CD4-positive, alpha-beta T cell (primary cell): ENCODE measurements around the gene BRD1. TPM values are rescaled to one million over a fixed set of nuclear protein-coding genes. Genes with fewer than 3 reads are reported as not detected.

Experiments used
- ATAC-seq: fragments of 200-7000 bp; cut with Tn5 transposase; one replicate; pipeline ENCODE4 v1.10.0; 2022; ENCODE audit warnings: mild to moderate bottlenecking; ENCODE audit not compliant: poor library complexity
- CTCF ChIA-PET: fragments of 350-600 bp; sonication (Branson Sonifier 250); formaldehyde crosslinking; loops from one replicate; lab custom pipeline; 2021; ENCODE audit warnings: antibody characterized with exemption, inconsistent platforms; lab: Charles Lee
- POLR2A ChIA-PET: fragments of 350-600 bp; sonication (Branson Sonifier 250); formaldehyde crosslinking; loops from one replicate; lab custom pipeline; 2021; ENCODE audit warnings: antibody characterized with exemption, inconsistent platforms; lab: Charles Lee
- DNase-seq, 14 experiments: peaks; one replicate each; pipeline ENCODE4 v3.0.0-alpha.2; 2013 to 2020; ENCODE audit warnings: mixed read lengths in 2 of 14
- H3K27ac ChIP-seq, 2 donors: one replicate each; pipeline versions ENCODE4 v1.5.1 to v1.7.0; 2013; ENCODE audit warnings: low read length in 2 of 2, low read depth in 1 of 2, mild to moderate bottlenecking in 1 of 2
- H3K27me3 ChIP-seq, 2 experiments: 1 replicate in 1 of 2; 2 replicates in 1 of 2; pipeline versions ENCODE4 v1.6.1 to v1.7.0; 2013; ENCODE audit warnings: low read length in 2 of 2, control low read depth in 1 of 2, mild to moderate bottlenecking in 1 of 2, moderate library complexity in 1 of 2; ENCODE audit not compliant: insufficient read depth in 2 of 2, control insufficient read depth in 1 of 2
- H3K36me3 ChIP-seq: one replicate; pipeline ENCODE4 v1.6.1; 2013; ENCODE audit warnings: low read length, control low read depth; ENCODE audit not compliant: insufficient read depth
- H3K4me1 ChIP-seq: one replicate; pipeline ENCODE4 v1.6.1; 2013; ENCODE audit warnings: low read length, control low read depth; ENCODE audit not compliant: insufficient read depth
- H3K4me3 ChIP-seq: one replicate; pipeline ENCODE4 v1.5.1; 2013; ENCODE audit warnings: mild to moderate bottlenecking, low read length, moderate library complexity
- H3K9me3 ChIP-seq, 2 experiments: 1 replicate in 1 of 2; 2 replicates in 1 of 2; pipeline versions ENCODE4 v1.6.1 to v1.7.0; 2013; ENCODE audit warnings: low read length in 2 of 2, mild to moderate bottlenecking in 2 of 2, control low read depth in 1 of 2, moderate library complexity in 1 of 2; ENCODE audit not compliant: control insufficient read depth in 1 of 2, insufficient read depth in 1 of 2
- H3K27ac Mint-ChIP-seq: one replicate; pipeline ENCODE4 v1.8.0; 2020; ENCODE audit warnings: mixed read lengths
- H3K27me3 Mint-ChIP-seq: one replicate; pipeline ENCODE4 v1.8.0; 2021; ENCODE audit warnings: mixed read lengths
- H3K36me3 Mint-ChIP-seq: one replicate; pipeline ENCODE4 v1.8.0; 2021; ENCODE audit warnings: low read depth, mixed read lengths
- H3K4me1 Mint-ChIP-seq: one replicate; pipeline ENCODE4 v1.8.0; 2021; ENCODE audit warnings: low read depth, mixed read lengths
- H3K4me3 Mint-ChIP-seq: one replicate; pipeline ENCODE4 v1.8.0; 2020; ENCODE audit warnings: mild to moderate bottlenecking, mixed read lengths
- H3K9me3 Mint-ChIP-seq: one replicate; pipeline ENCODE4 v1.8.0; 2020; ENCODE audit warnings: mixed read lengths
- CTCF ChIP-seq: fragments of 200-600 bp; IDR thresholded peaks from one replicate; pipeline ENCODE4 v1.8.0; 2022; ENCODE audit warnings: antibody characterized with exemption, mild to moderate bottlenecking
- intact Hi-C, 2 experiments: fragments of 100-400 bp; cut with DNase I in 1 of 2; cut with micrococcal nuclease in 1 of 2; formaldehyde crosslinking; loops; one replicate each; pipeline versions ENCODE4 v1.15.1 to v1.9.0; 2023 to 2025; cut with DNase I, micrococcal nuclease
- total RNA-seq, 174 experiments: library from RNA in 2 of 174; stranded (reverse) in 2 of 174; gene quantifications; one replicate each; pipeline ENCODE4 v1.2.3 and lab custom pipeline; 2021 to 2026

BRD1 gene
- total RNA-seq, 2 experiments from 2014 or later: 129 to 130 TPM

GRCh38 chr22:49865156-49865555 is 37.5 kb upstream of the BRD1 start:
- Mint-ChIP-seq H3K4me1 (peaks cover 82% of the 10 kb centered on the region), H3K36me3 (peaks cover 46% of the 10 kb centered on the region), H3K4me3 (no peak overlapping the region), H3K9me3 (peaks cover 5% of the 10 kb centered on the region), H3K27me3 (no peaks in the 10 kb centered on the region), H3K27ac (no peak overlapping the region)
- no peak for TF ChIP-seq CTCF
- POLR2A ChIA-PET: no interaction called here
- no peak overlapping the region for H3K4me3 ChIP-seq
- intact Hi-C loops: no loop called here
- no peak for ATAC-seq
- H3K36me3 ChIP-seq: no peaks in the 10 kb centered on the region
- H3K27ac ChIP-seq: no peak overlapping the region
- no peaks in the 10 kb centered on the region for H3K27me3 ChIP-seq
- CTCF ChIA-PET: no interaction called here
- DNase-seq: no peak
- H3K4me1 ChIP-seq: peaks cover 51% of the 10 kb centered on the region
- H3K9me3 ChIP-seq: peaks cover 16 to 20% of the 10 kb centered on the region in 2 experiments

- H3K9me3 ChIP-seq: peaks cover 13 to 16% of the 10 kb centered on the region in 2 experiments
- no peaks in the 10 kb centered on the region for H3K36me3 ChIP-seq
- no peak overlapping the region for H3K4me3 ChIP-seq
- H3K4me1 ChIP-seq: peaks cover 43% of the 10 kb centered on the region
- DNase-seq: peak in 1 of 14 experiments; percentile 45
- ATAC-seq: peak; percentile 57
- peak overlapping the region; percentile 70 for H3K27ac Mint-ChIP-seq
- no peak for TF ChIP-seq CTCF
- H3K27me3 ChIP-seq: no peaks in the 10 kb centered on the region
- CTCF ChIA-PET: no interaction called here
- peaks cover 3% of the 10 kb centered on the region for H3K9me3 Mint-ChIP-seq
- H3K4me1 Mint-ChIP-seq: peaks cover 74% of the 10 kb centered on the region
- intact Hi-C loops: no loop called here
- no peaks in the 10 kb centered on the region for H3K27me3 Mint-ChIP-seq
- POLR2A ChIA-PET: no interaction called here
- H3K4me3 Mint-ChIP-seq: no peak overlapping the region
- H3K36me3 Mint-ChIP-seq: peaks cover 34% of the 10 kb centered on the region
- no peak overlapping the region for H3K27ac ChIP-seq
These were observed 36.3 kb upstream of the BRD1 start for GRCh38 chr22:49863931-49864330.

GRCh38 chr22:49862496-49862776 is 34.8 kb upstream of the BRD1 start:
- TF ChIP-seq CTCF: no peak
- intact Hi-C loops: no loop called here
- no peaks in the 10 kb centered on the region for H3K36me3 ChIP-seq
- no peaks in the 10 kb centered on the region for H3K9me3 Mint-ChIP-seq
- H3K9me3 ChIP-seq: peaks cover 13 to 16% of the 10 kb centered on the region in 2 experiments
- no peak overlapping the region for H3K4me3 ChIP-seq
- H3K27ac ChIP-seq: no peak overlapping the region
- H3K4me3 Mint-ChIP-seq: no peak overlapping the region
- CTCF ChIA-PET: interaction anchor here (0.9 kb wide), 1 partner anchor 18 kb away, joined by 4 read pairs; no protein-coding TSS in a partner anchor
- H3K4me1 ChIP-seq: peaks cover 37% of the 10 kb centered on the region
- H3K36me3 Mint-ChIP-seq: peaks cover 21% of the 10 kb centered on the region
- no peak for ATAC-seq
- no peak for DNase-seq
- no peaks in the 10 kb centered on the region for H3K27me3 ChIP-seq
- peak overlapping the region; percentile 51 for H3K27ac Mint-ChIP-seq
- H3K4me1 Mint-ChIP-seq: peaks cover 69% of the 10 kb centered on the region
- H3K27me3 Mint-ChIP-seq: no peaks in the 10 kb centered on the region
- POLR2A ChIA-PET: no interaction called here
